ENCODE results near the gene WDHD1.

DNA sequence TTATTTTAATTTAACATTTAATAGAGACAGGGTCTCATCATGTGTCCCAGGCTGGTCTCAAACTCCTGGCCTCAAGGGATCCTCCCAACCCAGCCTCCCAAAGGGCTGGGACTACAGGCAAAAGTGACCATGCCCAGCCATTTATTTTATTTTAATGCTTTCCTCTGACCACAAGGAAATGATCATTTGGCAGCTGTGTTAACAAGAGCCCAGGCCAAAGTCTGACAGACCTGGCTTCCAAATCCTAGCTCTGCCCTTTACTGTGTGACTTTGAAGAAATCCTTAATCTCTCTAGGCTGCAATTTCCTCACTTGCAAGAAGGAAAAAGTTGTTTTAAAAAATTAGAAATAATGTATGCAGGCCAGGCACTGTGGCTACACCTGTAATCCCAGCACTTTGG is 107.6 kb downstream of the WDHD1 start:
- TF ChIP-seq POLR2A (IDR thresholded peaks at IDR 0.05) (no peak), EP300 (IDR thresholded peaks at IDR 0.05) (no peak), POLR2AphosphoS5 (IDR thresholded peaks at IDR 0.05) (no peak)
- TF ChIP-seq, protein P1, sequence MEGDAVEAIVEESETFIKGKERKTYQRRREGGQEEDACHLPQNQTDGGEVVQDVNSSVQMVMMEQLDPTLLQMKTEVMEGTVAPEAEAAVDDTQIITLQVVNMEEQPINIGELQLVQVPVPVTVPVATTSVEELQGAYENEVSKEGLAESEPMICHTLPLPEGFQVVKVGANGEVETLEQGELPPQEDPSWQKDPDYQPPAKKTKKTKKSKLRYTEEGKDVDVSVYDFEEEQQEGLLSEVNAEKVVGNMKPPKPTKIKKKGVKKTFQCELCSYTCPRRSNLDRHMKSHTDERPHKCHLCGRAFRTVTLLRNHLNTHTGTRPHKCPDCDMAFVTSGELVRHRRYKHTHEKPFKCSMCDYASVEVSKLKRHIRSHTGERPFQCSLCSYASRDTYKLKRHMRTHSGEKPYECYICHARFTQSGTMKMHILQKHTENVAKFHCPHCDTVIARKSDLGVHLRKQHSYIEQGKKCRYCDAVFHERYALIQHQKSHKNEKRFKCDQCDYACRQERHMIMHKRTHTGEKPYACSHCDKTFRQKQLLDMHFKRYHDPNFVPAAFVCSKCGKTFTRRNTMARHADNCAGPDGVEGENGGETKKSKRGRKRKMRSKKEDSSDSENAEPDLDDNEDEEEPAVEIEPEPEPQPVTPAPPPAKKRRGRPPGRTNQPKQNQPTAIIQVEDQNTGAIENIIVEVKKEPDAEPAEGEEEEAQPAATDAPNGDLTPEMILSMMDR (IDR thresholded peaks at IDR 0.05), result no peak
